K562 (cell line): ENCODE data around the gene BAIAP2L2. TPM values are rescaled to one million over a fixed set of nuclear protein-coding genes. Genes with fewer than 3 reads are reported as not detected.

ENCODE experiments used
- ATAC-seq: fragments of 200-7000 bp; cut with Tn5 transposase; 3 replicates; pipeline ENCODE4 v1.9.1; 2020; ENCODE audit warnings: moderate library complexity
- BruUV-seq: library from RNA; stranded (reverse); fragments of 400-500 nt; replicated peaks from 2 replicates; lab custom pipeline; 2021; lab: Mats Ljungman, UMichigan
- CTCF ChIA-PET: fragments of 300-600 bp; formaldehyde crosslinking; extraction: SDS; loops from one replicate; lab custom pipeline; 2021; ENCODE audit warnings: low intra/inter-chr PET ratio; lab: Yijun Ruan, JAX
- POLR2A ChIA-PET: fragments of 300-600, 350-650 bp; sonication (Branson Sonifier 250); formaldehyde crosslinking; extraction: SDS; loops from one replicate; lab custom pipeline; 2021; ENCODE audit warnings: antibody characterized with exemption, inconsistent platforms; lab: Yijun Ruan, JAX
- DNase-seq, 4 experiments: peaks; one replicate each; pipeline versions ENCODE4 v3.0.0 to v3.0.0-alpha.2; 2011 to 2018; ENCODE audit warnings: low spot score in 3 of 4, mixed read lengths in 3 of 4; ENCODE audit errors: extremely low read depth in 1 of 4
- FAIRE-seq: peaks from 2 replicates; lab custom pipeline; 2011; peaks lifted over from hg19 to GRCh38; lab: Jason Lieb, UNC
- H2AFZ ChIP-seq: 2 replicates; pipeline ENCODE4 v1.6.0; 2011; ENCODE audit warnings: low read depth, low read length, control low read depth, inconsistent platforms
- H3K27ac ChIP-seq: fragments of 200-600 bp; 3 replicates; pipeline ENCODE4 v1.8.0; 2011; ENCODE audit warnings: low read depth, mild to moderate bottlenecking, control low read depth, inconsistent platforms, low read length, moderate library complexity, mixed read lengths; ENCODE audit errors: extremely low read depth
- H3K27me3 ChIP-seq, 2 experiments: fragments of 300-600 bp in 1 of 2; 2 replicates in 1 of 2; 3 replicates in 1 of 2; pipeline versions ENCODE4 v1.6.0 to v1.8.0; 2011; ENCODE audit warnings: inconsistent platforms in 2 of 2, low read length in 2 of 2, mild to moderate bottlenecking in 1 of 2, mixed read lengths in 1 of 2, moderate library complexity in 1 of 2; ENCODE audit not compliant: control insufficient read depth in 2 of 2, insufficient read depth in 2 of 2
- H3K36me3 ChIP-seq: fragments of 300-600 bp; 3 replicates; pipeline ENCODE4 v1.8.0; 2011; ENCODE audit warnings: mild to moderate bottlenecking, low read length, inconsistent platforms; ENCODE audit not compliant: control insufficient read depth, insufficient read depth
- H3K4me1 ChIP-seq, 2 experiments: fragments of 200-600 bp in 1 of 2; replicated peaks in 1 of 2; 2 replicates in 1 of 2; 3 replicates in 1 of 2; pipeline versions ENCODE4 v1.5.1 to v1.8.0; 2011; ENCODE audit warnings: inconsistent platforms in 2 of 2, low read length in 2 of 2, mild to moderate bottlenecking in 1 of 2, mixed read lengths in 1 of 2, moderate library complexity in 1 of 2; ENCODE audit not compliant: control insufficient read depth in 2 of 2, insufficient read depth in 2 of 2
- H3K4me2 ChIP-seq: 2 replicates; pipeline ENCODE4 v1.6.1; 2011; ENCODE audit warnings: low read length, control low read depth, inconsistent platforms, mixed read lengths; ENCODE audit not compliant: insufficient read depth
- H3K4me3 ChIP-seq: fragments of 200-600 bp; sonication (generic), shearing (Covaris generic); 2 replicates; pipeline ENCODE4 v1.5.1; 2016; ENCODE audit warnings: control low read depth, inconsistent platforms
- H3K79me2 ChIP-seq: fragments of 200-600 bp; 3 replicates; pipeline ENCODE4 v1.8.0; 2011; ENCODE audit warnings: low read length, inconsistent platforms; ENCODE audit not compliant: control insufficient read depth, insufficient read depth
- H3K9ac ChIP-seq, 2 experiments: 2 replicates each; pipeline versions ENCODE4 v1.6.0 to v1.6.1; 2011; ENCODE audit warnings: low read depth in 2 of 2, low read length in 2 of 2, control low read depth in 1 of 2, inconsistent platforms in 1 of 2, mild to moderate bottlenecking in 1 of 2, mixed read lengths in 1 of 2; ENCODE audit not compliant: insufficient read depth in 1 of 2
- H3K9me1 ChIP-seq: one replicate; pipeline ENCODE4 v1.6.0; 2011; ENCODE audit warnings: inconsistent platforms, mild to moderate bottlenecking, low read length, moderate library complexity; ENCODE audit not compliant: control insufficient read depth, insufficient read depth
- H3K9me3 ChIP-seq: replicated peaks from 2 replicates; pipeline ENCODE4 v1.5.1; 2011; ENCODE audit warnings: low read depth, low read length, inconsistent platforms; ENCODE audit not compliant: control insufficient read depth, insufficient read depth
- H4K20me1 ChIP-seq: replicated peaks from 2 replicates; pipeline ENCODE4 v1.6.1; 2011; ENCODE audit warnings: low read length, inconsistent platforms, mixed read lengths; ENCODE audit not compliant: control insufficient read depth, insufficient read depth
- ASH1L ChIP-seq: fragments of 450-650 bp; IDR thresholded peaks from 2 replicates; pipeline ENCODE4 v1.6.1; 2018; ENCODE audit warnings: borderline replicate concordance, mild to moderate bottlenecking, low read depth; ENCODE audit not compliant: partially characterized antibody
- CHD4 ChIP-seq: fragments of 200-600 bp; sonication (generic); IDR thresholded peaks from 3 replicates; pipeline ENCODE4 v1.6.1; 2012; ENCODE audit warnings: low read depth, mild to moderate bottlenecking, mixed read lengths, low read length, inconsistent platforms; ENCODE audit not compliant: insufficient read depth, insufficient replicate concordance, poor library complexity, severe bottlenecking
- JUN ChIP-seq, 2 experiments: sonication (generic) in 1 of 2; formaldehyde crosslinking in 1 of 2; IDR thresholded peaks; 2 replicates each; pipeline versions ENCODE4 v1.6.1 to v1.8.0; 2012 to 2022; ENCODE audit warnings: borderline replicate concordance in 2 of 2, mild to moderate bottlenecking in 2 of 2, improper control_type of control experiment in 1 of 2, low read depth in 1 of 2, low read length in 1 of 2, missing genetic modification reagents in 1 of 2
- NFATC3 ChIP-seq: fragments of 450-650 bp; IDR thresholded peaks from 2 replicates; pipeline ENCODE4 v1.6.1; 2017; ENCODE audit warnings: mild to moderate bottlenecking
- RHOXF2B ChIP-seq: fragments of 250-450 bp; sonication (Bioruptor Pico); conservative IDR thresholded peaks from 2 replicates; pipeline ENCODE4 v1.5.1; 2021
- TGIF2 ChIP-seq: sonication (generic); formaldehyde crosslinking; IDR thresholded peaks from 2 replicates; pipeline ENCODE4 v1.8.1; 2022; ENCODE audit warnings: mild to moderate bottlenecking, missing genetic modification reagents, moderate library complexity
- ZBTB17 ChIP-seq: fragments of 450-650 bp; formaldehyde crosslinking; IDR thresholded peaks from 2 replicates; pipeline ENCODE4 v1.4.0; 2020; ENCODE audit warnings: mild to moderate bottlenecking
- WGBS: fragments of 100-300 bp; shearing (Covaris generic); methylation state at CpG from one replicate; pipeline ENCODE4 v1.1.6; 2016; ENCODE audit warnings: low coverage, mixed read lengths; ENCODE audit not compliant: insufficient coverage; ENCODE audit errors: missing lambda C conversion rate; 5-methylcytosine and 5-hydroxymethylcytosine counted together
- in situ Hi-C: fragments of 300-500 bp; cut with MboI; formaldehyde crosslinking; loops from 4 replicates; pipeline ENCODE4 v1.15.0; 2018; ENCODE audit warnings: inconsistent platforms, mixed read lengths
- intact Hi-C: fragments of 100-400 bp; cut with micrococcal nuclease; formaldehyde crosslinking; loops from 2 replicates; pipeline ENCODE4 v1.14.2; 2022
- polyA plus RNA-seq, 8 experiments: library from polyadenylated mRNA; depleted of rRNA in 4 of 8; stranded (reverse) in 5 of 8; unstranded in 3 of 8; fragments of >200 nt; fragmentation: Nextera tagmentation in 2 of 8; fragmentation: Illumina TruSeq in 1 of 8; extraction: Ambion mirVana in 2 of 8; extraction: Trizol in 1 of 8; gene quantifications; 2 replicates each; pipeline versions ENCODE4 v1.2.1 to v1.2.3, GENCODE V29; 2011 to 2014; ENCODE audit warnings: inconsistent platforms in 1 of 8, missing spikeins in 1 of 8
- total RNA-seq, 7 experiments: library from RNA; depleted of rRNA in 6 of 7; stranded (reverse); fragments of >200 nt in 6 of 7; fragmentation: Illumina TruSeq in 2 of 7; extraction: Trizol in 2 of 7; gene quantifications; 2 replicates each; pipeline versions ENCODE4 v1.2.1 to v1.2.3, GENCODE V29; 2011 to 2021; ENCODE audit warnings: low replicate concordance in 1 of 7
- TF ChIP-seq, protein P1 (sequence below): fragments of 450-650 bp; IDR thresholded peaks from 2 replicates; pipeline ENCODE4 v1.6.1; 2016; ENCODE audit warnings: missing biosample characterization, missing genetic modification characterization
- TF ChIP-seq, protein P2 (sequence below): conservative IDR thresholded peaks from 2 replicates; pipeline ENCODE4 v1.6.1; 2011; ENCODE audit warnings: low read depth, mild to moderate bottlenecking, low read length; ENCODE audit not compliant: control insufficient read depth
- TF ChIP-seq, protein P3 (sequence below): sonication (generic); formaldehyde crosslinking; IDR thresholded peaks from 2 replicates; pipeline ENCODE4 v1.8.0; 2023; ENCODE audit warnings: missing genetic modification reagents, mild to moderate bottlenecking, borderline replicate concordance

BAIAP2L2 gene
- total and polyA plus RNA-seq, 9 of the 15 experiments (the other 6 are each of a cell fraction or from before 2014, with no cell fraction given): 0.04 to 0.22 (median 0.07) TPM; not detected in 4

DNA sequence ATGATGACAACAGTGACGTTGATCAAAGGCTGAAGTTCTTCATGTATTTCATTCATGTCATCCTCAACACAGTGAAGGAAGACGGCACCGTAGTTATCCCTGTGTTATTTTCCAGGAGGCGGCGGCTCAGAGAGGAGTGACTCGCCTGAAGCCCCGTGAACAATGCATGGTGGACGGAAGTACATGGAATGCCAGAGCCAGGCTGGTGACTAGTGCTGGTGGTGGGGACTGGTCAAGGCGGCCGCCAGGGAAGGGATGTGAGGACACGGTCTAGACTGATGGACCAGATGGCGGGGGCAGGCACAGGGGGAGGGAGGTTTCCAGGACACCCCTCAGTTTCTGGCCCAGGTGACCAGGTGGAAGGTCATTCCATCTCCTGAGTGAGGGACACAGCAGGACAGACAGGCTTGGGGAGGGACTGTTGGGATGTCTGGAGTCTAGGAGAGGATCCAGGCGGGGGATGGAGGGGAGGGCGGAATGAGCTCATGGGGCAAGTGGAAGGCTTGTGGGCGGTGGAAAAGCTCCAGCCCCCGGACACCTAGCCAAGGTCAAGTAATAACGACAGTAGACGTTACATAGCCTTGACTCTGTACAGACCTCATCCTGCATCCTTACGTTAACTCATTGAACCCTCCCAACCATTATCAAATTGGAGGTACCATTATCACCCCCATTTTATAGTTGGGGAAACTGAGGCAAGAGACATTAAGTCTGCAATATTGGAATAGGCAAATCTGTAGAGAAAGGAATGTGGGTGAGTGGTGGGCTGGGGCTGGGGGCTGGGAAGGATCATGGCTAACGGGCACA is 69.3 kb downstream of the BAIAP2L2 start:
- H3K4me3 ChIP-seq: no peak overlapping the region
- peaks cover 0 to 26% of the 10 kb centered on the region in 2 experiments; a peak in 3 of 5 replicates for H3K4me1 ChIP-seq
- H3K79me2 ChIP-seq: no peaks in the 10 kb centered on the region
- no peak overlapping the region for H3K9ac ChIP-seq
- 33% methylated on average over 12 of the region's 20 CpGs for WGBS
- ChIA-PET CTCF (no interaction called here), POLR2A (interaction anchor here (0.5 kb wide), 1 partner anchor 594 kb away, joined by 3 read pairs; no protein-coding TSS in a partner anchor)
- no peaks in the 10 kb centered on the region for H3K27me3 ChIP-seq
- ATAC-seq: no peak
- no TSS peak for BruUV-seq
- no peak overlapping the region for H3K4me2 ChIP-seq
- FAIRE-seq: no peak
- no peaks in the 10 kb centered on the region for H3K36me3 ChIP-seq
- DNase-seq: no peak
- no peaks in the 10 kb centered on the region for H4K20me1 ChIP-seq
- no peak overlapping the region for H3K27ac ChIP-seq
- intact Hi-C loops: no loop called here
- no peaks in the 10 kb centered on the region for H3K9me3 ChIP-seq
- H2AFZ ChIP-seq: no peak overlapping the region
- no peaks in the 10 kb centered on the region for H3K9me1 ChIP-seq
- in situ Hi-C loops: no loop called here
- TF ChIP-seq RHOXF2B (no peak), TGIF2 (CRISPR knock-in tag) (no peak), JUN (IDR thresholded peaks at IDR 0.05; ENCODE audit: borderline replicate concordance, low read depth, low read length) (no peak), JUN (CRISPR knock-in tag; IDR thresholded peaks at IDR 0.05; ENCODE audit: borderline replicate concordance) (no peak), ZBTB17 (CRISPR knock-in tag) (no peak), ASH1L (no peak), NFATC3 (no peak), CHD4 (no peak)
- TF ChIP-seq, protein P1, sequence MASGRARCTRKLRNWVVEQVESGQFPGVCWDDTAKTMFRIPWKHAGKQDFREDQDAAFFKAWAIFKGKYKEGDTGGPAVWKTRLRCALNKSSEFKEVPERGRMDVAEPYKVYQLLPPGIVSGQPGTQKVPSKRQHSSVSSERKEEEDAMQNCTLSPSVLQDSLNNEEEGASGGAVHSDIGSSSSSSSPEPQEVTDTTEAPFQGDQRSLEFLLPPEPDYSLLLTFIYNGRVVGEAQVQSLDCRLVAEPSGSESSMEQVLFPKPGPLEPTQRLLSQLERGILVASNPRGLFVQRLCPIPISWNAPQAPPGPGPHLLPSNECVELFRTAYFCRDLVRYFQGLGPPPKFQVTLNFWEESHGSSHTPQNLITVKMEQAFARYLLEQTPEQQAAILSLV (tag): no peak
- TF ChIP-seq, protein P2, sequence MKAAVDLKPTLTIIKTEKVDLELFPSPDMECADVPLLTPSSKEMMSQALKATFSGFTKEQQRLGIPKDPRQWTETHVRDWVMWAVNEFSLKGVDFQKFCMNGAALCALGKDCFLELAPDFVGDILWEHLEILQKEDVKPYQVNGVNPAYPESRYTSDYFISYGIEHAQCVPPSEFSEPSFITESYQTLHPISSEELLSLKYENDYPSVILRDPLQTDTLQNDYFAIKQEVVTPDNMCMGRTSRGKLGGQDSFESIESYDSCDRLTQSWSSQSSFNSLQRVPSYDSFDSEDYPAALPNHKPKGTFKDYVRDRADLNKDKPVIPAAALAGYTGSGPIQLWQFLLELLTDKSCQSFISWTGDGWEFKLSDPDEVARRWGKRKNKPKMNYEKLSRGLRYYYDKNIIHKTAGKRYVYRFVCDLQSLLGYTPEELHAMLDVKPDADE: no peak
- TF ChIP-seq, protein P3, sequence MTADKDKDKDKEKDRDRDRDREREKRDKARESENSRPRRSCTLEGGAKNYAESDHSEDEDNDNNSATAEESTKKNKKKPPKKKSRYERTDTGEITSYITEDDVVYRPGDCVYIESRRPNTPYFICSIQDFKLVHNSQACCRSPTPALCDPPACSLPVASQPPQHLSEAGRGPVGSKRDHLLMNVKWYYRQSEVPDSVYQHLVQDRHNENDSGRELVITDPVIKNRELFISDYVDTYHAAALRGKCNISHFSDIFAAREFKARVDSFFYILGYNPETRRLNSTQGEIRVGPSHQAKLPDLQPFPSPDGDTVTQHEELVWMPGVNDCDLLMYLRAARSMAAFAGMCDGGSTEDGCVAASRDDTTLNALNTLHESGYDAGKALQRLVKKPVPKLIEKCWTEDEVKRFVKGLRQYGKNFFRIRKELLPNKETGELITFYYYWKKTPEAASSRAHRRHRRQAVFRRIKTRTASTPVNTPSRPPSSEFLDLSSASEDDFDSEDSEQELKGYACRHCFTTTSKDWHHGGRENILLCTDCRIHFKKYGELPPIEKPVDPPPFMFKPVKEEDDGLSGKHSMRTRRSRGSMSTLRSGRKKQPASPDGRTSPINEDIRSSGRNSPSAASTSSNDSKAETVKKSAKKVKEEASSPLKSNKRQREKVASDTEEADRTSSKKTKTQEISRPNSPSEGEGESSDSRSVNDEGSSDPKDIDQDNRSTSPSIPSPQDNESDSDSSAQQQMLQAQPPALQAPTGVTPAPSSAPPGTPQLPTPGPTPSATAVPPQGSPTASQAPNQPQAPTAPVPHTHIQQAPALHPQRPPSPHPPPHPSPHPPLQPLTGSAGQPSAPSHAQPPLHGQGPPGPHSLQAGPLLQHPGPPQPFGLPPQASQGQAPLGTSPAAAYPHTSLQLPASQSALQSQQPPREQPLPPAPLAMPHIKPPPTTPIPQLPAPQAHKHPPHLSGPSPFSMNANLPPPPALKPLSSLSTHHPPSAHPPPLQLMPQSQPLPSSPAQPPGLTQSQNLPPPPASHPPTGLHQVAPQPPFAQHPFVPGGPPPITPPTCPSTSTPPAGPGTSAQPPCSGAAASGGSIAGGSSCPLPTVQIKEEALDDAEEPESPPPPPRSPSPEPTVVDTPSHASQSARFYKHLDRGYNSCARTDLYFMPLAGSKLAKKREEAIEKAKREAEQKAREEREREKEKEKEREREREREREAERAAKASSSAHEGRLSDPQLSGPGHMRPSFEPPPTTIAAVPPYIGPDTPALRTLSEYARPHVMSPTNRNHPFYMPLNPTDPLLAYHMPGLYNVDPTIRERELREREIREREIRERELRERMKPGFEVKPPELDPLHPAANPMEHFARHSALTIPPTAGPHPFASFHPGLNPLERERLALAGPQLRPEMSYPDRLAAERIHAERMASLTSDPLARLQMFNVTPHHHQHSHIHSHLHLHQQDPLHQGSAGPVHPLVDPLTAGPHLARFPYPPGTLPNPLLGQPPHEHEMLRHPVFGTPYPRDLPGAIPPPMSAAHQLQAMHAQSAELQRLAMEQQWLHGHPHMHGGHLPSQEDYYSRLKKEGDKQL (CRISPR knock-in tag): no peak
